IMR-90 (cell line): ENCODE measurements around the gene PITPNM1. TPM values are rescaled to one million over a fixed set of nuclear protein-coding genes. Genes with fewer than 3 reads are reported as not detected.

Experiments
- ATAC-seq: fragments of 200-7000 bp; cut with Tn5 transposase; 2 replicates; pipeline ENCODE4 v1.9.1; 2020; ENCODE audit warnings: low read depth, mild to moderate bottlenecking, moderate library complexity
- BruUV-seq: library from RNA; stranded (reverse); fragments of 400-500 nt; replicated peaks from 2 replicates; lab custom pipeline; 2021; lab: Mats Ljungman, UMichigan
- CTCF ChIA-PET: fragments of 300-600 bp; formaldehyde crosslinking; extraction: SDS; loops from one replicate; lab custom pipeline; 2021; ENCODE audit warnings: antibody characterized with exemption; lab: Yijun Ruan, JAX
- POLR2A ChIA-PET: fragments of 300-600 bp; sonication (Branson Sonifier 250); formaldehyde crosslinking; loops from one replicate; lab custom pipeline; 2022; ENCODE audit warnings: antibody characterized with exemption; ENCODE audit not compliant: unreplicated experiment; lab: Charles Lee
- DNase-seq: peaks from one replicate; pipeline ENCODE4 v3.0.0; 2013
- H2AFZ ChIP-seq: replicated peaks from 2 replicates; pipeline ENCODE3; 2013; ENCODE audit warnings: low read length, mild to moderate bottlenecking; ENCODE audit not compliant: poor library complexity
- H2AK5ac ChIP-seq: 2 replicates; pipeline ENCODE4 v1.6.1; 2013; ENCODE audit warnings: low read depth, low read length, inconsistent platforms
- H2AK9ac ChIP-seq: replicated peaks from 2 replicates; pipeline ENCODE3; 2013; ENCODE audit warnings: mild to moderate bottlenecking, low read depth, low read length, moderate library complexity; ENCODE audit not compliant: poor library complexity
- H2BK120ac ChIP-seq: 2 replicates; pipeline ENCODE4 v1.6.1; 2013; ENCODE audit warnings: low read depth, low read length, inconsistent platforms
- H2BK15ac ChIP-seq: 3 replicates; pipeline ENCODE4 v1.6.1; 2013; ENCODE audit warnings: low read depth, low read length, inconsistent platforms
- H2BK20ac ChIP-seq: 2 replicates; pipeline ENCODE4 v1.6.1; 2013; ENCODE audit warnings: low read depth, mild to moderate bottlenecking, inconsistent platforms, low read length, moderate library complexity
- H2BK5ac ChIP-seq: 2 replicates; pipeline ENCODE4 v1.6.1; 2013; ENCODE audit warnings: mild to moderate bottlenecking, low read depth, low read length, inconsistent platforms; ENCODE audit not compliant: poor library complexity, severe bottlenecking
- H3K14ac ChIP-seq: replicated peaks from 2 replicates; pipeline ENCODE4 v1.6.1; 2013; ENCODE audit warnings: low read depth, low read length, inconsistent platforms
- H3K18ac ChIP-seq: 2 replicates; pipeline ENCODE4 v1.6.1; 2013; ENCODE audit warnings: low read depth, low read length, control low read depth
- H3K23ac ChIP-seq: 2 replicates; pipeline ENCODE4 v1.6.1; 2013; ENCODE audit warnings: low read depth, low read length, inconsistent platforms
- H3K27ac ChIP-seq: 2 replicates; pipeline ENCODE4 v1.5.1; 2013; ENCODE audit warnings: mild to moderate bottlenecking, control low read depth, low read length; ENCODE audit not compliant: insufficient read depth
- H3K27me3 ChIP-seq: 2 replicates; pipeline ENCODE4 v1.6.1; 2013; ENCODE audit warnings: low read length; ENCODE audit not compliant: control insufficient read depth, insufficient read depth
- H3K36me3 ChIP-seq: 2 replicates; pipeline ENCODE4 v1.6.1; 2013; ENCODE audit warnings: low read length, mixed read lengths; ENCODE audit not compliant: control insufficient read depth, insufficient read depth
- H3K4ac ChIP-seq: 2 replicates; pipeline ENCODE4 v1.6.1; 2013; ENCODE audit warnings: low read depth, low read length, inconsistent platforms
- H3K4me1 ChIP-seq: 2 replicates; pipeline ENCODE4 v1.6.1; 2013; ENCODE audit warnings: low read length, mixed read lengths; ENCODE audit not compliant: control insufficient read depth, insufficient read depth
- H3K4me2 ChIP-seq: 2 replicates; pipeline ENCODE4 v1.6.1; 2013; ENCODE audit warnings: low read depth, mild to moderate bottlenecking, control low read depth, low read length, moderate library complexity
- H3K4me3 ChIP-seq: 2 replicates; pipeline ENCODE4 v1.5.1; 2013; ENCODE audit warnings: low read depth, mild to moderate bottlenecking, control low read depth, low read length, moderate library complexity; ENCODE audit not compliant: insufficient read depth
- H3K56ac ChIP-seq: 2 replicates; pipeline ENCODE4 v1.6.1; 2013; ENCODE audit warnings: low read length, inconsistent platforms; ENCODE audit not compliant: insufficient read depth; ENCODE audit errors: extremely low read depth
- H3K79me1 ChIP-seq, 2 experiments: 2 replicates each; pipeline ENCODE4 v1.6.1; 2013; ENCODE audit warnings: low read length in 2 of 2, inconsistent platforms in 1 of 2, low read depth in 1 of 2
- H3K9ac ChIP-seq: 2 replicates; pipeline ENCODE4 v1.6.1; 2013; ENCODE audit warnings: low read depth, low read length, control low read depth
- H3K9me1 ChIP-seq: 2 replicates; pipeline ENCODE4 v1.6.1; 2013; ENCODE audit warnings: low read length, inconsistent platforms; ENCODE audit not compliant: insufficient read depth
- H3K9me3 ChIP-seq: 2 replicates; pipeline ENCODE4 v1.6.1; 2013; ENCODE audit warnings: low read length; ENCODE audit not compliant: control insufficient read depth, insufficient read depth
- H4K20me1 ChIP-seq: 2 replicates; pipeline ENCODE4 v1.6.1; 2013; ENCODE audit warnings: low read length, inconsistent platforms; ENCODE audit not compliant: insufficient read depth
- H4K5ac ChIP-seq: 2 replicates; pipeline ENCODE4 v1.6.1; 2013; ENCODE audit warnings: mild to moderate bottlenecking, low read depth, low read length, control low read depth
- H4K8ac ChIP-seq, 2 experiments: 2 replicates each; pipeline ENCODE4 v1.6.1; 2013; ENCODE audit warnings: low read depth in 2 of 2, low read length in 2 of 2, control low read depth in 1 of 2, inconsistent platforms in 1 of 2
- H4K91ac ChIP-seq: 2 replicates; pipeline ENCODE4 v1.6.1; 2013; ENCODE audit warnings: low read depth, low read length, inconsistent platforms; ENCODE audit not compliant: insufficient read depth
- BHLHE40 ChIP-seq: fragments of 150-350 bp; IDR thresholded peaks from 2 replicates; pipeline ENCODE4 v1.6.1; 2016; ENCODE audit warnings: mild to moderate bottlenecking, low read depth, low read length
- CEBPB ChIP-seq: IDR thresholded peaks from 2 replicates; pipeline ENCODE4 v1.6.1; 2012; ENCODE audit warnings: low read depth, low read length, improper control_type of control experiment
- FOS ChIP-seq: fragments of 150-350 bp; IDR thresholded peaks from 2 replicates; pipeline ENCODE4 v1.6.1; 2016; ENCODE audit warnings: low read depth, low read length
- MAZ ChIP-seq: IDR thresholded peaks from 2 replicates; pipeline ENCODE4 v1.6.1; 2012; ENCODE audit warnings: low read depth, mild to moderate bottlenecking, low read length, improper control_type of control experiment, moderate library complexity, borderline replicate concordance
- MXI1 ChIP-seq: IDR thresholded peaks from 2 replicates; pipeline ENCODE4 v1.6.1; 2012; ENCODE audit warnings: low read depth, mild to moderate bottlenecking, low read length, moderate library complexity, borderline replicate concordance
- NFE2L2 ChIP-seq: fragments of 150-350 bp; IDR thresholded peaks from 2 replicates; pipeline ENCODE4 v1.6.1; 2016; ENCODE audit warnings: low read depth, mild to moderate bottlenecking, low read length
- POLR2A ChIP-seq: IDR thresholded peaks from 2 replicates; pipeline ENCODE4 v1.6.1; 2012; ENCODE audit warnings: mild to moderate bottlenecking, low read depth, low read length
- RAD21 ChIP-seq: IDR thresholded peaks from 2 replicates; pipeline ENCODE4 v1.6.1; 2012; ENCODE audit warnings: low read length, improper control_type of control experiment
- SMC3 ChIP-seq: fragments of 150-350 bp; IDR thresholded peaks from 2 replicates; pipeline ENCODE4 v1.6.1; 2016; ENCODE audit warnings: low read depth, mild to moderate bottlenecking, antibody characterized with exemption, low read length, moderate library complexity
- WGBS, 2 experiments: methylation state at CpG; one replicate each; pipeline versions ENCODE4 v1.1.5 to v1.1.7; 2013; ENCODE audit warnings: missing lambda C conversion rate in 2 of 2; ENCODE audit not compliant: insufficient read length in 1 of 2; ENCODE audit errors: extremely low coverage in 2 of 2; 5-methylcytosine and 5-hydroxymethylcytosine counted together
- dilution Hi-C: fragments of 300-500 bp; cut with HindIII; formaldehyde crosslinking; loops from one replicate; pipeline ENCODE4 v1.14.3; 2018; ENCODE audit warnings: low sequenced_read_pairs; ENCODE audit not compliant: unreplicated experiment
- in situ Hi-C: fragments of 300-500 bp; cut with MboI; formaldehyde crosslinking; loops from 3 replicates; pipeline ENCODE4 v1.14.3; 2019; ENCODE audit warnings: low sequenced_read_pairs, inconsistent platforms, mixed read lengths
- intact Hi-C: fragments of 100-400 bp; cut with micrococcal nuclease; formaldehyde crosslinking; loops from 2 replicates; pipeline ENCODE4 v1.10.0; 2022
- polyA plus RNA-seq, 3 experiments: library from polyadenylated mRNA; depleted of rRNA; stranded (reverse); fragments of >200 nt; gene quantifications; 2 replicates each; pipeline ENCODE4 v1.2.3, GENCODE V29; 2012; ENCODE audit warnings: low replicate concordance in 1 of 3
- total RNA-seq: library from RNA; depleted of rRNA; stranded (reverse); fragments of >200 nt; gene quantifications from 2 replicates; pipeline ENCODE4 v1.2.3, GENCODE V29; 2012
- TF ChIP-seq, protein P1 (sequence below): fragments of 150-350 bp; IDR thresholded peaks from 2 replicates; pipeline ENCODE4 v1.6.1; 2017; ENCODE audit warnings: mild to moderate bottlenecking, antibody characterized with exemption, low read length, low read depth

The PITPNM1 gene
- total and polyA plus RNA-seq, 2 of the 4 experiments (the other 2 are of a cell fraction), result 5.0 to 15.4 TPM

DNA sequence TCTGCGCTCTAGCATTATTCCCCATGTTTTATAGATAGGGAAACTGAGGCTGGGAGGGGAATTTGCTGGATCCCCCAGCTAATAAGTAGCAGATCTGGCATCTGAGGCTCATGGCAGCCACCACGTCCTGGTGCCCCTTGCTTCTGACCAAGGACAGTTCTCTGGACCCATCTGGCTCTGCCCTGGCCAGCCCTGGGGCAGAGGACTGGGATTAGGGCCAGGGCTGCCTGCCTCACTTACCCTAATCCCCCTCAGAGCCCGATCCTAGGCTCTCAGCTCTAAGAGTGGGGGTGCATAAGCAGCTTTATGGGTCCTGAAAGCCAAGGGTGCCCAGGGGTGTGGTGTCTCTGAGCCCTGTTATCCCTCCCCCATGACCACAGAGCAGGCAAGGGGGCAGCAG is 50.1 kb downstream of the PITPNM1 start, which contains the start of gene CABP4:
TSS of gene CABP4 (plus strand) at position 301 of the 400 bp plus-strand sequence. CDS start at position 371, 70 bp downstream.
- no peak within 1 kb of the TSS for H3K9ac ChIP-seq

More for the DNA sequence above, 50.1 kb downstream of the PITPNM1 start, which contains the start of gene CABP4:
- H3K79me1 ChIP-seq, result no peaks in the 10 kb centered on the region
- no peaks in the 10 kb centered on the region for H3K36me3 ChIP-seq
- H3K4me1 ChIP-seq, result no peaks in the 10 kb centered on the region
- H4K91ac ChIP-seq, result no peak within 1 kb of the TSS
- H2BK15ac ChIP-seq, result no peak within 1 kb of the TSS
- in situ Hi-C loops, result no loop called here
- no peak within 1 kb of the TSS for H4K8ac ChIP-seq
- H2AFZ ChIP-seq, result peak within 1 kb of the TSS; percentile 51
- WGBS, 2 experiments, result no CpG with 5 or more reads among the region's 3 CpGs
- no peak within 1 kb of the TSS for H3K4ac ChIP-seq
- no peak within 1 kb of the TSS for H2AK5ac ChIP-seq
- H3K14ac ChIP-seq, result no peak within 1 kb of the TSS
- H2AK9ac ChIP-seq, result no peak within 1 kb of the TSS
- H3K9me3 ChIP-seq, result no peaks in the 10 kb centered on the region
- H4K20me1 ChIP-seq, result no peaks in the 10 kb centered on the region
- peaks cover 25% of the 10 kb centered on the region; the same call in 1 of the 2 replicates for H3K27me3 ChIP-seq
- H3K56ac ChIP-seq, result no peak within 1 kb of the TSS
- dilution Hi-C loops, result no loop called here
- no peak within 1 kb of the TSS for H3K4me3 ChIP-seq
- H2BK120ac ChIP-seq, result no peak within 1 kb of the TSS
- no peak for TF ChIP-seq POLR2A
- no peak for TF ChIP-seq MAZ
- TF ChIP-seq, protein P1, sequence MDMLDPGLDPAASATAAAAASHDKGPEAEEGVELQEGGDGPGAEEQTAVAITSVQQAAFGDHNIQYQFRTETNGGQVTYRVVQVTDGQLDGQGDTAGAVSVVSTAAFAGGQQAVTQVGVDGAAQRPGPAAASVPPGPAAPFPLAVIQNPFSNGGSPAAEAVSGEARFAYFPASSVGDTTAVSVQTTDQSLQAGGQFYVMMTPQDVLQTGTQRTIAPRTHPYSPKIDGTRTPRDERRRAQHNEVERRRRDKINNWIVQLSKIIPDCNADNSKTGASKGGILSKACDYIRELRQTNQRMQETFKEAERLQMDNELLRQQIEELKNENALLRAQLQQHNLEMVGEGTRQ, result no peak
- TF ChIP-seq MXI1, result no peak
- TF ChIP-seq RAD21, result no peak
- no peak for TF ChIP-seq BHLHE40
- TF ChIP-seq FOS, result no peak
- TF ChIP-seq SMC3, result no peak
- TF ChIP-seq NFE2L2, result no peak
- no peak for TF ChIP-seq CEBPB
- no TSS peak for BruUV-seq
- H3K9me1 ChIP-seq, result no peaks in the 10 kb centered on the region
- H3K27ac ChIP-seq, result no peak within 1 kb of the TSS
- ChIA-PET POLR2A (no interaction called here), CTCF (no interaction called here)
- no peak within 1 kb of the TSS for H2BK5ac ChIP-seq
- H2BK20ac ChIP-seq, result no peak within 1 kb of the TSS
- H4K5ac ChIP-seq, result no peak within 1 kb of the TSS
- H3K18ac ChIP-seq, result no peak within 1 kb of the TSS
- intact Hi-C loops, result no loop called here
- no peak for DNase-seq
- H3K23ac ChIP-seq, result no peak within 1 kb of the TSS
- no peak for ATAC-seq
- no peak within 1 kb of the TSS for H3K4me2 ChIP-seq
